SH-SY5Y (cell line): ENCODE results near the gene AUP1.

Experiments used
- GATA2 ChIP-seq: IDR thresholded peaks from 2 replicates; pipeline ENCODE4 v1.6.1; 2011; ENCODE audit warnings: mild to moderate bottlenecking, low read depth, low read length
- GATA3 ChIP-seq: IDR thresholded peaks from 2 replicates; pipeline ENCODE4 v1.6.1; 2011; ENCODE audit warnings: low read depth, mild to moderate bottlenecking, low read length, moderate library complexity

GRCh38 chr2:74532222-74532621, 2.7 kb upstream of the AUP1 start:
- TF ChIP-seq GATA2 = no peak
- TF ChIP-seq GATA3 = no peak
